LNCaP clone FGC (cell line): ENCODE measurements around the gene CRYL1.
A peak's percentile ranks its signal among the peaks of the same experiment; 100 is the strongest.

Experiments used
- DNase-seq: peaks from one replicate; pipeline ENCODE4 v3.0.0-alpha.2; 2011; ENCODE audit warnings: low read depth
- H3K4me3 ChIP-seq: 2 replicates; pipeline ENCODE4 v1.5.1; 2011; ENCODE audit warnings: mild to moderate bottlenecking, low read depth, low read length, control low read depth
- TF ChIP-seq, protein P1 (sequence below): IDR thresholded peaks from 2 replicates; pipeline ENCODE4 v1.5.1; 2012; ENCODE audit warnings: mild to moderate bottlenecking; ENCODE audit not compliant: control insufficient read depth, insufficient read depth; ENCODE audit errors: extremely low read depth

Gene CRYL1

DNA sequence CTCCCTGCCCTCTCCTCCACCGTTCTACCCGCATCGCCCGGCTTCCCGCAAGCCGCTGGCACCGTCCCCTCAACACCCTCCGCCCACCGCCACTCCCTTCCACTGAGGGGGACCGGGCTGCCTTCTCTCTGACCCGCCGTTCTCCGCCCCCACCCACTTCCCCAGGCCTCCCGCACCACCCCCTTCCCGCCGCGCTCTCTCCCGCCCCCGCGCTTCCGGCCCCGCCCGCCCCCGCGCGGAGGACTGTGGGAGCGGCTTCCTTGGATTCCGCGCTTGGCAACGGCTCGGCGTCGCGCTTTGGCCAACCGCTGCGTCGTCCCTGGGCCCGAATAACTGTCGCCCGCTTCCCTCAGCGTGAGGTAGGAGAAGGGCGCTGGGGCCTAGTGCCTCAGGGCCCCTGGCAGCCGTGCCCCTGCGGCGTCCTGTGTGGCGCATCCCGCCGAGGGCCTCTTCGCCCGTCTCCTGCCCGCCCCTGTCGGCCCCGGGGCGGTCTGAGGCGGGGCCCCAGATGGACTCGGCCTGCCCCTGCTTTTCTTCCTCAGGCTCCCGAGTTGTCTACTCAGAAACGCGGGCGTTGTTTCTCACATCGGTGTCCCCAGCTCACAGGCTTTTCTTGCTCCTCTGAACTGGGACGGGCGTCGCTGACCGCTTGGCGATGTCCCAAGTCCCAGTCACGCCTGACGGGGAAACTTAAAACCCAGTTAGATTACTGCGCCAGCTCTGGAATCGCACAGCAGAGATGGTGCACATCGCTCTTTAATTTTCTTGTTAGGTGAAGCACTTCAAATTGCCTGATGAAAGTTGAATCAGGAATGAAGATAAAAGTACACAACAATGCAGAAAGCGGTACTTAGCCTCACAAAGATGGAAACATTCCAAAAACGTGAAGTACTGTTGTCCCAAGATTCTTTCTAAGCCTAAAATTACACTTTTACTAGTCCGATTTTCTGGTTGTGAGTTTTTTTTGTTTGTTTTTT, 41.5 kb upstream of the CRYL1 start, which contains the start of gene IFT88:
IFT88 (plus strand) TSS at position 260 of the 977 bp plus-strand sequence. CDS start 7,229 bp downstream, outside the sequence.
- peak within 1 kb of the TSS; percentile 63 for H3K4me3 ChIP-seq
- TF ChIP-seq, protein P1, sequence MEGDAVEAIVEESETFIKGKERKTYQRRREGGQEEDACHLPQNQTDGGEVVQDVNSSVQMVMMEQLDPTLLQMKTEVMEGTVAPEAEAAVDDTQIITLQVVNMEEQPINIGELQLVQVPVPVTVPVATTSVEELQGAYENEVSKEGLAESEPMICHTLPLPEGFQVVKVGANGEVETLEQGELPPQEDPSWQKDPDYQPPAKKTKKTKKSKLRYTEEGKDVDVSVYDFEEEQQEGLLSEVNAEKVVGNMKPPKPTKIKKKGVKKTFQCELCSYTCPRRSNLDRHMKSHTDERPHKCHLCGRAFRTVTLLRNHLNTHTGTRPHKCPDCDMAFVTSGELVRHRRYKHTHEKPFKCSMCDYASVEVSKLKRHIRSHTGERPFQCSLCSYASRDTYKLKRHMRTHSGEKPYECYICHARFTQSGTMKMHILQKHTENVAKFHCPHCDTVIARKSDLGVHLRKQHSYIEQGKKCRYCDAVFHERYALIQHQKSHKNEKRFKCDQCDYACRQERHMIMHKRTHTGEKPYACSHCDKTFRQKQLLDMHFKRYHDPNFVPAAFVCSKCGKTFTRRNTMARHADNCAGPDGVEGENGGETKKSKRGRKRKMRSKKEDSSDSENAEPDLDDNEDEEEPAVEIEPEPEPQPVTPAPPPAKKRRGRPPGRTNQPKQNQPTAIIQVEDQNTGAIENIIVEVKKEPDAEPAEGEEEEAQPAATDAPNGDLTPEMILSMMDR = no peak
- peak; percentile 49 for DNase-seq

DNA sequence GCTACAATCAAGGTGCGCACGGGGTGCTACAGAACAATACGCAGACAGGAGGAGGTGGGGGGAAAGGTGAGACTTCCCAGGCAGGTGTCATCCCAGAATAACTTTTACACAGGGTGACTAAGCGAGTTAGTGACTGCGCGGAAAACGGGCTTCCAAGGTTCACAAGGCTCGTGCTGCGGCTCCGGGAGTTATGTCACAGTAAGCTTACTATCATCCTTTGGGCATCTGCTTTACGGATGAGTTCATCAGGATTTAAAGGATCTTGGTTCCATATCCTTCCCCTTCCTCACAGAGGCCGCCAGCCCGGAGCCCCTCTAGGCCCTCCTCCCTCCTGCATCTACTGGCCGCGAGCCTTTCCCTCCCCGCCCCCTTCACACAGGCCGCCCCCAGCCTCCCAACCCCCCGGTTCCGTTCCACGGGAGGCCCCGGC, 40.8 kb upstream of the CRYL1 start:
- TF ChIP-seq, protein P1 = no peak
- peak; percentile 17 for DNase-seq
- H3K4me3 ChIP-seq = peak overlapping the region; percentile 63

DNA sequence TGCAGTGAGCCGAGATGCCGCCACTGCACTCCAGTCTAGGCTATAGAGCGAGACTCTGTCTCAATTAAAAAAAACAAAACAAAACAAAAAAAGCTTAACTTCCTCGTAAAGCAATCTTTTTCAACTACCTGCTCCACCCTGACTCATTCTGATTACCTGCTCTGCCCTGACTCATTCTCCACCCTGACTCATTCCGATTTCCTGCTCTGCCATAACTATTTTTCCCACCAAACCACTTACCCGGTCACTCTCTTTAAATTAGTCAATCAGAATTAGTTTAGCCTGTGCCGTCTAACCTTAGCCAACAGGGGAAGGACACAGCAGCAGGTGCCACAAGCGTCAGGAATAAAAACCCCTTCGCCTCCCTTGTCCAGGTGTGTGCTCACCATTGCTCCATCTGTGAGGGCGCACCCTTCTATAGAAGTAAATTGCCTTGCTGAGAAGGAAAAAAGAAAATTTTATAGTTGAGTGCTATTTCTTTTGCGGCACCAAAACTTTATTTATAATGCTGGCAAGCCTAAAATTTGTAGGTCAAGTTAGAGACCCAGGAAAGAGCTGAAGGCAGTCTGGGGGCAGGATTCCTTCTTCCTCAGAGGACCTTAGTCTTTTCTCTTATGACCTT, 39.6 kb upstream of the CRYL1 start:
- no peak for DNase-seq
- H3K4me3 ChIP-seq = no peak overlapping the region
- TF ChIP-seq, protein P1 = no peak

DNA sequence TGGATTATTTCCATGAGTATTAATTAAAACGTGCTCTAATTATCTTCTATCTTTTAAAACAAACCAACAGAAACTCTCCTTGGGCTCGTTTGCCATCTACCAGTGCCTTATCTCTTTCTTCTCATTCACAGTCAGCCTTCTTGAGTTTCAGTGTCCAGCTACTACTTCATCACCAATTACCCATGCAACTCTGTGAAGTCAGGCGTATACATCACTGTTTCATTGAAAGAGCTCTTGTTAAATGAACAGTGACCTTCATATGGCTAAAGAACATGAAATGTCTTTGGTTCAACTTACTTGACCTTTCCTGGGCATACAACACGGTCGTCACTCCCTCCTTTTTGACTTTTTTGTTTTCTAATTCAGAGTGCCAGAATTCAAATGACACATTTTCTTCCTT, 36.1 kb upstream of the CRYL1 start:
- no peak overlapping the region for H3K4me3 ChIP-seq
- no peak for DNase-seq
- TF ChIP-seq, protein P1 = no peak

DNA sequence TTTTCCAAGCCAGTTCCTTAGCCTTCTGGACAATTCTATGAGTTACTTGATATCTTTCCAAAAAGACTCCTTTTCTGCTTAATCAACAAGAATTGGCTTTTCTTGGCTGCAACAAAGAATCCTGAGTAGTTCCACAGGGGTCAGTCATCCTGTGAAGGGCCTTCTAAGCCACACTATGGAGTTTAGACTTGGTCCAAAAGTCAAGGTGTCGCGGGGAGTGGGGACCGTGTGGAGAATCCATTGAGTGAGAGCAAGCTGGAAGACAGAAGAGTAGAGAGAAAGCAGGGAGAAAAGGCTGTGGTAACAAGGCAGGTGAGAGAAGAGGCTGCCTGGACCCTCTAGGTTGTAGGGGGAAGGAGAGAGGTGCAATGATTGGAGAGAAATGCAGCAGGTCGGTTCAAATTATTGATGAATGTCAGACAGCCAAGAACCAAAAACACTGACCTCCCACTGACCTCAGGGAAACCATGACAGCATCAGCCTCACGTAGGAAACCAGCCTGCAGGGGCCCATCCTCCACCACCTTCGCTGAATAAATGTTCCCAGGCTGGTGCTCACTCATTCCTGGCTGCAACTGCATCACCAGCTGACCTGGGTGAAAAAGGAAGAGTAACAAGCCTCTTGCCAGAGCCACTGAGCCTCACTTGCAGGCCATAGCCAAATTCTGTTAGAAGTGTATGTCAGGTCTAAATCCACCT, 34.2 kb upstream of the CRYL1 start:
- TF ChIP-seq, protein P1 = no peak
- no peak for DNase-seq
- no peak overlapping the region for H3K4me3 ChIP-seq

DNA sequence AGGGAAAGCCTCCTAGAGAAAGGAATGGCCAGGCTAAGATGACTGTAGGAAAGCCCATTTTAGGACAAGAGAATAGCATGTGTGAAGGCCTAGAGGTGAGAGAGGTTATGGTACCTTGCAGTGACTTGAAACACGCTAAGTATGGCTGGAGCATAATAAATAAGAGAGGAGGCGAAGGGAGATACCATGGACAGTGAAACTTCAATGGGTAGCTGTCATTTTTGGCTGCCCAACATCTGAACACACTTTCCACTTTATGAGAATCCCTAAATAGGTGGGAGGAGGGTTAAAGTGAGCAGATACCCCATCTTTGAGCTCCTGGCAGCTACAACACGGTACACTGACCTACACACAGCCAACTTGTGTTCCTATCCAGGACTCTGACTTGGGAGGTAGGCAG, 33.3 kb upstream of the CRYL1 start:
- TF ChIP-seq, protein P1 = no peak

More for the DNA sequence above, 33.3 kb upstream of the CRYL1 start:
- no peak for DNase-seq
- H3K4me3 ChIP-seq = no peak overlapping the region
